Activated CD4-positive, alpha-beta T cell treated with anti-CD3 and anti-CD28 coated beads, Interleukin-2, amount 10 ng/mL, durations not matched to agents 7 days and 5 days (primary cell): ENCODE data around the gene LAYN. TPM values are rescaled to one million over a fixed set of nuclear protein-coding genes. Genes with fewer than 3 reads are reported as not detected.
A peak's percentile ranks its signal among the peaks of the same experiment; 100 is the strongest.

ENCODE experiments used
- CTCF ChIA-PET: fragments of 350-600 bp; sonication (Branson Sonifier 250); formaldehyde crosslinking; loops from one replicate; lab custom pipeline; 2021; ENCODE audit warnings: antibody characterized with exemption; lab: Charles Lee
- POLR2A ChIA-PET: fragments of 350-600 bp; sonication (Branson Sonifier 250); formaldehyde crosslinking; loops from one replicate; lab custom pipeline; 2021; ENCODE audit warnings: antibody characterized with exemption; lab: Charles Lee
- DNase-seq: peaks from one replicate; pipeline ENCODE4 v3.0.0-alpha.2; 2020
- H3K27ac Mint-ChIP-seq: one replicate; pipeline ENCODE4 v1.8.0; 2021; ENCODE audit warnings: mild to moderate bottlenecking, moderate library complexity, mixed read lengths
- H3K27me3 Mint-ChIP-seq: one replicate; pipeline ENCODE4 v1.8.0; 2021; ENCODE audit warnings: mixed read lengths
- H3K36me3 Mint-ChIP-seq: one replicate; pipeline ENCODE4 v1.8.0; 2021; ENCODE audit warnings: low read depth, mixed read lengths
- H3K4me1 Mint-ChIP-seq: one replicate; pipeline ENCODE4 v1.8.0; 2021; ENCODE audit warnings: mixed read lengths
- H3K4me3 Mint-ChIP-seq: one replicate; pipeline ENCODE4 v1.8.0; 2021; ENCODE audit warnings: mild to moderate bottlenecking, moderate library complexity, mixed read lengths
- H3K9me3 Mint-ChIP-seq: one replicate; pipeline ENCODE4 v1.8.0; 2021; ENCODE audit warnings: mixed read lengths
- total RNA-seq, 2 experiments: library from RNA; stranded (reverse); gene quantifications; one replicate each; pipeline ENCODE4 v1.2.3, GENCODE V29; 2021

Gene LAYN
- total RNA-seq, 2 experiments from 2014 or later = 0.71 to 0.89 TPM

DNA sequence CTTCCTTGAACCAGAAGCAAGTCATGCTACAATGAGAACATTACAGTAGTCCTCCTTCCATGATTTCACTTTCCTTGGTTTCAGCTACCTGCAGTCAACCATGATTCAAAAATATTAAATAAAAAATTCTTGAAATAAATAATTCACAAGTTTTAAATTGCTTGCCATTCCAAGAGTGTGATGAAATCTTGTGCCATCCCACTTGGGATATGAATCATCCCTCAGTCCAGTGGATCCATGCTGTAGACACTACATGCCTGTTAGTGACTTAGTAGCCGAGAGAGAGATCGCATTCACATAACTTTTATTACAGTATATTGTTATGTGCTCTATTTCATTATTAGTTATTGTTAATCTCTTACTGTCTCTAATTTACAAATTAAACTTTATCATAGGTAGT, 20.0 kb upstream of the LAYN start:
- H3K27me3 Mint-ChIP-seq = peaks cover 2% of the 10 kb centered on the region
- no peak overlapping the region for H3K27ac Mint-ChIP-seq

DNA sequence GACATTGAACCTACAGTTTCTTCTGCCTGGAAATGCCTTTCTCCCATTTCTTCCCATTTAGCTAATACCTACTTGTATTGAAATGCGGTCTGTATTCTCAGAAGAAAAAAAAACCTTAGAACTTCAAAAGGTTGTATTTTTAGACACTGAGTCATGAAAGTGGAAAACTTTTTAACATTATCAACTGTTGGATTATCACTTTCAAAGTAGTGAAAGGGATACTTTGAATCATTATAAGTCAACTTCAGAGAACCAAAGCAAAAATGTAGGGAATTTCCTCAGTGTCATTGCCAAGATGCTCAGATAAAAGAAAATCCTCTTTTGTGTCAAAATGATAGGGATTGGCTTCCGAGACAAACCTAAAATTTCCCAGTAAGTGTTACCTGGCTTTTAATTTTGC, 19.4 kb upstream of the LAYN start:
- H3K36me3 Mint-ChIP-seq = no peaks in the 10 kb centered on the region
- H3K9me3 Mint-ChIP-seq = no peaks in the 10 kb centered on the region
- peaks cover 2% of the 10 kb centered on the region for H3K4me1 Mint-ChIP-seq
- POLR2A ChIA-PET = no interaction called here
- H3K4me3 Mint-ChIP-seq = no peak overlapping the region
- DNase-seq = no peak
- peaks cover 2% of the 10 kb centered on the region for H3K27me3 Mint-ChIP-seq
- CTCF ChIA-PET = no interaction called here
- no peak overlapping the region for H3K27ac Mint-ChIP-seq

More for the DNA sequence above, 20.0 kb upstream of the LAYN start:
- Mint-ChIP-seq H3K4me1 (no peaks in the 10 kb centered on the region), H3K9me3 (no peaks in the 10 kb centered on the region), H3K36me3 (no peaks in the 10 kb centered on the region), H3K4me3 (no peak overlapping the region)
- POLR2A ChIA-PET = no interaction called here
- DNase-seq = no peak
- CTCF ChIA-PET = no interaction called here

DNA sequence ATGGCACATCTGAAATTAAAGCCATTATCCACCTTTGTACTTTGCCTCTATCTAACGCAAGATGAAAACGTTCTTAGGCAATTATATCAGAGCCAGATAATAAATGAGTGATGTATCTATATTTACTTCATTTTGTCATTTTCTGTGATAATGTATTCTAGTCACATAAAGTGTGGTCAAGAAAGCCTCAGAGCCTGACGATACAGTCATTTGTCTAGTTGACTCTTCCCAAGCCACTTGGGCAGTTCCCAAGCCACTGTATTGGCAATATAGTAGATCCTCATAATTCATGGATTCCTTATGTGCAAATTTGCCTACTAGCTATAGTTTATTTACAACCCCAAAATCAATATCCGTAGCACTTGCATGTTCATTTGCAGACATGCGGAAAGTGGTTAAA, 18.1 kb upstream of the LAYN start:
- ChIA-PET POLR2A (no interaction called here), CTCF (interaction anchor here (0.6 to 1.1 kb wide), 3 partner anchors 10 to 133 kb away, joined by 4 read pairs; partner anchors contain the start of gene BTG4)
- Mint-ChIP-seq H3K4me1 (peaks cover 8% of the 10 kb centered on the region), H3K27me3 (peaks cover 2% of the 10 kb centered on the region), H3K27ac (no peak overlapping the region), H3K4me3 (no peak overlapping the region), H3K36me3 (no peaks in the 10 kb centered on the region), H3K9me3 (no peaks in the 10 kb centered on the region)
- DNase-seq = no peak

DNA sequence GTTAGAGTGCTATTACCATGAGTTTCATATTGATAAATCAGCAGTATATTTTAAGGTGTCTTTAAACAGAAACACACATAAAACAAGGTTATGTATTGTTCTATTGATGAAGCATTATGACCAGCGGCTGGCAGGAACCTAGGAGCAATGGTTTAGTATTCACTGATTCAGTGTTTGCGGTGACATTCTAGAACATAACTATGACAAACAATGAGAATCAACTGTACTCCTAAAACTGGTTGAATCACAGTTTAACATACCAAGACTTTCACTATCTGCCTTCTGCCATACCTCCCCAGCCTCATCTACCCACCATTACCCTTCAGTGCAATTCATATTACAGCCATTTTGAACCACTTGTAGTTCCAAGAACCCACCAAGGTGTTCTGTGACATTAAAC, 17.2 kb upstream of the LAYN start:
- Mint-ChIP-seq H3K36me3 (no peaks in the 10 kb centered on the region), H3K27ac (no peak overlapping the region), H3K27me3 (no peaks in the 10 kb centered on the region), H3K4me3 (no peak overlapping the region), H3K9me3 (no peaks in the 10 kb centered on the region), H3K4me1 (peaks cover 8% of the 10 kb centered on the region)
- DNase-seq = no peak
- POLR2A ChIA-PET = no interaction called here
- CTCF ChIA-PET = interaction anchor here (0.6 to 1.1 kb wide), 3 partner anchors 11 to 134 kb away, joined by 4 read pairs; partner anchors contain the start of gene BTG4

DNA sequence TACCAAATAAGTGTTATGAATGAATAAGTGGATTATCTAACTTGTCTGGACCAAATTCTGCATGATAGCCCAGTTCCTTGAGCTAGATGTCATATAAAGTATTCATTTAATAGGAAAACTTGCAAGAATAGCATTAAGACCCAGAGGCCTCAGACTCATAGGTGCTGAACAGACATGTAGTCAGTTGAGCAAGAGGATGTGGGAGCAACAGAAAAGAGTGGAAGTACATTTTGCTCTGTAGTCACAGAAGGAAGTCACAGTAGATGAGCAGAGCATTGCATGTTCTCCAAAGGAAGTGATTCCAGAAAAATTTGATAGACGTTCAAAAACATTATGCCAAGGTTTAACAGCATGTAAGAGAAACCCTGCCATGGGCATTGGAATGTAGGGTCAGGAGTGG, 16.5 kb upstream of the LAYN start:
- Mint-ChIP-seq H3K27ac (no peak overlapping the region), H3K4me3 (no peak overlapping the region), H3K4me1 (peaks cover 15% of the 10 kb centered on the region), H3K36me3 (no peaks in the 10 kb centered on the region), H3K27me3 (no peaks in the 10 kb centered on the region), H3K9me3 (no peaks in the 10 kb centered on the region)
- CTCF ChIA-PET = no interaction called here
- POLR2A ChIA-PET = no interaction called here
- DNase-seq = no peak

DNA sequence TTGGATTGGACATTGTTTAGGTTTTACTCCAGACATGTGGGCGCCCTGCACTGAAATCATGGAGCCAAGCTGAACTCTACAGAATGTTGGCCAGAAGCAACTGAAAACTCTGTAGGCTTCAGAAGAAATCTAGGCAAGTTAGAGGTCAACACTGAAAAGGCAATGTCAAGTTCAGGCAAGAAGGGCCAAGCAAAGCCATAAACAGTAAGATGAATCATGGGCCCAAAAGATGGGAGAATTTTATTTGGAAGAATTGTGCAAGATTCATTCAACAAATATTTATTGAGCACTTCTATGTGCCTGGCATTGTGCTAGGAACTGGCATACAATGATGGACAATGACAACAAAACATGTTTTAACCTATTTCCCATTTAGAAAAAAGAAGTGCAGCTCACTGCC, 15.1 kb upstream of the LAYN start:
- Mint-ChIP-seq H3K27ac (no peak overlapping the region), H3K4me3 (no peak overlapping the region), H3K36me3 (no peaks in the 10 kb centered on the region), H3K27me3 (no peaks in the 10 kb centered on the region), H3K4me1 (peaks cover 19% of the 10 kb centered on the region), H3K9me3 (no peaks in the 10 kb centered on the region)
- ChIA-PET CTCF (interaction anchor here (0.6 to 1.6 kb wide), 3 partner anchors 9 to 221 kb away, joined by 3 to 6 read pairs (median 3); no protein-coding TSS in a partner anchor), POLR2A (no interaction called here)
- no peak for DNase-seq

DNA sequence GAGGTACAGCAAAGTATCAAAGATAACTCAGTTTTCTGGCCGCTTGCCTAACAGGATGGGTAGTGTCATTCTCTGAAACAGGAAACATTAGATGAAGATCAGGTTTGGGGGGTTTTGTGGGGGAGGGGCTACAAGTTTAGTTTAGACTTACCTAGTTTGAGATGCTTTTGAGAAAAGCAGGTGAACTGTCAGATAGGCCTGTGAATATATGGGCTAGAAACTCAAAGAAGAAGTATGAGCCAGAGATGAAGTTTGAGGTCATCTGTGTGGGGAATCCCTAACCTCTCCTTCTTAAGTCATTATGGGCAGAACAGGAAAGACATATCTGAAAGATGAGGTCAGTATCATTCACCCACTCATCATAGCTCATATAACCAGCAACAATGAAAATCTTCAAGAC, 14.0 kb upstream of the LAYN start:
- Mint-ChIP-seq H3K27ac (no peak overlapping the region), H3K4me3 (no peak overlapping the region), H3K36me3 (no peaks in the 10 kb centered on the region), H3K4me1 (peaks cover 22% of the 10 kb centered on the region), H3K9me3 (no peaks in the 10 kb centered on the region), H3K27me3 (no peaks in the 10 kb centered on the region)
- ChIA-PET CTCF (interaction anchor here (1.2 to 1.6 kb wide), 2 partner anchors 10 to 12 kb away, joined by 3 read pairs; partner anchors contain the start of gene HOATZ), POLR2A (no interaction called here)
- no peak for DNase-seq

DNA sequence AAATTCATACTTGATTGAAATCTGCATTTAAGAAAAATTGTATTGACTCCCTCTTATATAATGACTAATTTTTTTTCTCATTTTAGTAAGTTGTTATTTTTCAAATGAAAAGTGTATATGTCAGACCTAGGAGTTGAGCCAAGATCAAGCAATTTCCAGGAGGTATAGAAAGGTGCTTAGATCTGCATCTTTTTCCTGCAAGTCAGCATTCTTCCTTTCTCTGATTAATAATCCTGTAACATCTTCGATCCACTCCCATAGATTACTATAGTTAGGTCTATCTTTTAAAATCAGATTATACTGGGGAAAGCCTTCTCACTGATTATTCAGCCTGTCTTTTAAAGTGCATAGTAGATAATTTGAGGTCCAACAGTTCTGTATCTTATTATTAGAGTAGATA, 13.2 kb upstream of the LAYN start:
- H3K36me3 Mint-ChIP-seq = no peaks in the 10 kb centered on the region
- no peak for DNase-seq
- no peaks in the 10 kb centered on the region for H3K27me3 Mint-ChIP-seq
- H3K4me1 Mint-ChIP-seq = peaks cover 27% of the 10 kb centered on the region
- ChIA-PET POLR2A (no interaction called here), CTCF (interaction anchor here (1.2 kb wide), 1 partner anchor 13 kb away, joined by 3 read pairs; the partner anchor contains the start of gene HOATZ)
- H3K9me3 Mint-ChIP-seq = no peaks in the 10 kb centered on the region
- H3K27ac Mint-ChIP-seq = no peak overlapping the region
- no peak overlapping the region for H3K4me3 Mint-ChIP-seq

DNA sequence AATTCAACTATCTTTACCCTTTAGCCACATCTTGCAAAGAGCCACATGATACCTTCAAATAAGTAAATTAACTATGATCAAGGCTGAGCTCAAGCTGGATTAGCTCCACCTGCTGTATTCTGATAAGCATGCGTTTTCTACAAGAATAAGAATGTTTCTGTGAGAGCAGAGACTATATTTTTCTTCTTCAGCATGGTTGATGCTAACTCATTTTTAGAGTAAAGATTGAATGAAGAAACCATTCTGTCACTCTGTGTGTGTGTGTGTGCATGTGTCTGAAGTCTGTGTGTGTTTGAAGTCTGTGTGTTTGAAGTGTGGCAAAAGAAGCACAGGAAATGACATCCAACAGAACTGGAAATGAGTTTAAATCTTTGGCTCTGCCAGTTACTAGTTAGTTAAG, 12.0 kb upstream of the LAYN start:
- DNase-seq = peak; percentile 67
- no peaks in the 10 kb centered on the region for H3K27me3 Mint-ChIP-seq
- H3K4me1 Mint-ChIP-seq = peaks cover 32% of the 10 kb centered on the region
- H3K9me3 Mint-ChIP-seq = no peaks in the 10 kb centered on the region
- peak overlapping the region; percentile 70 for H3K27ac Mint-ChIP-seq
- no peak overlapping the region for H3K4me3 Mint-ChIP-seq
- ChIA-PET CTCF (no interaction called here), POLR2A (no interaction called here)
- H3K36me3 Mint-ChIP-seq = no peaks in the 10 kb centered on the region

DNA sequence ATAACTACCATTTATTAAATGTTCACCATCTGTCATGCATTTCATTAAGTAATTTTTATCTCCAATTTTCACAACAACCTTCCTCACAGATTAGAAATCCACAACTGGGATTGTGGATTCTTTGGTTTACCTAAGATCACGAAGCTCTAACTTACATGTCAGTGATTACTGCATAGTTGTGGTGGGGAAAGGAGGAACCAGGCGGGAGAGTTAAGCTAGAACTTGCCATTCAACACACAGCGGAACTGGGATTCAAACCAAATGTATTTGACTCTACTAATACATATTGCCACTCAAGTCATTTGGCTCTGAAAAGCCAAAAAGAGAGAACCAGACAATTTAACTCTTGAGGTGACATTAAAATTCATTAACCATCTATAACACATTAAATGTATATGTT, 10.4 kb upstream of the LAYN start:
- DNase-seq = no peak
- Mint-ChIP-seq H3K27ac (no peak overlapping the region), H3K36me3 (no peaks in the 10 kb centered on the region), H3K9me3 (no peaks in the 10 kb centered on the region), H3K27me3 (peaks cover 11% of the 10 kb centered on the region), H3K4me1 (peaks cover 32% of the 10 kb centered on the region), H3K4me3 (no peak overlapping the region)
- CTCF ChIA-PET = no interaction called here
- POLR2A ChIA-PET = no interaction called here

DNA sequence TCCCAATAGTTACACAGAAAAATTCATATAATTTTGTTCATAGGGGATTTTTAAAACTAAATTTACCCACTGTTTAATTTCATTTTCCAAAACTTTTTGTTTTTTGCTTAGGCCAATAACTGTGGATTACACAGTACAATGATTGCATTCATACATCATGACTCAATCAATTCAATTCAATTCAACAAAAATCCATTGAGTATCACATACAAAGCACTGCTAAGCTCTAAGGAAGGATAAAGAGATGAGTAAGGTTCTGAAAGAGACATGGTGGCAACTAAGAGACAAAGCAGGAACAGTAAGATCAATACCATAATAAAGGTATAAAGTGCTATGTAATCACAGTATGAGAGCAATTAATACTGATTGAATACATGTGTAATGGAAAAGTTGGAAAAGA, 9.4 kb upstream of the LAYN start:
- Mint-ChIP-seq H3K9me3 (no peaks in the 10 kb centered on the region), H3K27me3 (peaks cover 16% of the 10 kb centered on the region), H3K36me3 (no peaks in the 10 kb centered on the region), H3K4me1 (peaks cover 30% of the 10 kb centered on the region), H3K27ac (no peak overlapping the region), H3K4me3 (no peak overlapping the region)
- no peak for DNase-seq
- POLR2A ChIA-PET = interaction anchor here (0.7 kb wide), 1 partner anchor 9 kb away, joined by 3 read pairs; no protein-coding TSS in a partner anchor
- CTCF ChIA-PET = no interaction called here

DNA sequence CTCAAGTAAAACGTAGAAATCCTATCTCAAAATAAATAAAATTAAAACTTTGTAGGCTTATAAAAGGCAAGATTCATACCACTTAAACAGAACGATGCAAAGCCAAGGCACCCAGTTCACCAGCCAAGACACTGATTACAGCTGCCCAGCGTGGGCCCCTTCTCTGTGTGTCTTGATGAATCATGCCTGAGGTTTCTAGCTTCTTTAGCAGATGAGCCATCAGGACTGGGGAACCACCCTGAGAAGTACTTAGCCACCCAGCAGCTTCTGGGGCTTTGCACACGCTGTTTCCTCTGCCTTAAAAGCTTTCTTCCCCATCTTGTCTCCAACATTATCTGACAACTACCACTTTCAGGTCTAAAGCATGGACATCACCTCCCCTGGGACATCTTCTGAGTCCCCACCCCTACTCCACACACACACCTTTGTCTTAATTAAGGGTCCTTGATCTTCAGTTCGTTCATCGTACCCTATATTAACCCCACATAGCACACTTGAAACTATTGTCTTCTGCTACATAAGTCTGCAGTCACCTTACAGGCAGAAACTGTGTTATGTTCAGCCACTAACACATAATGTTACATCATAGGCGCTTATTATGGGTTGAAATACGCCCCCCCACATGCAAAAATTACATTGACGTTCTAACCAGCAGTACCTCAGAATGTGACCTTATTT, 8.7 kb upstream of the LAYN start:
- Mint-ChIP-seq H3K4me3 (no peak overlapping the region), H3K4me1 (peaks cover 23% of the 10 kb centered on the region), H3K27ac (no peak overlapping the region), H3K9me3 (no peaks in the 10 kb centered on the region), H3K36me3 (no peaks in the 10 kb centered on the region), H3K27me3 (peaks cover 23% of the 10 kb centered on the region)
- ChIA-PET CTCF (no interaction called here), POLR2A (interaction anchor here (0.7 kb wide), 1 partner anchor 8 kb away, joined by 3 read pairs; no protein-coding TSS in a partner anchor)
- DNase-seq = peak; percentile 46

DNA sequence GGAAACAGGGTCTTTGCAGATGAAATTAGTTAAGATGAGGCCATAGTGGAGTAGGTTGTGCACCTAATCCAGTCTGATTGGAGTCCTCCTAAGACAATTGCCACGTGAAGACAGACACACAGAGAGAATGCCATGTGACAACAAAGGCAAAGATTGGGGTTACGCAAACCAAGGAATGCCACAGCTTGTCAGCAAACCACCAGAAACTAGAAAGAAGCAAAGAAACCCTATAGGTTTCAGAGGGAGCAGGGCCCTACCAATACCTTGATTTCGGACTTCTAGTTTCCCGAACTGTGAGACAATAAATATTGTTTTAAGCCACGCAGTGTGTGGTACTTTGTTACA, 8.2 kb upstream of the LAYN start:
- ChIA-PET POLR2A (no interaction called here), CTCF (no interaction called here)
- DNase-seq = no peak
- Mint-ChIP-seq H3K4me1 (peaks cover 23% of the 10 kb centered on the region), H3K36me3 (no peaks in the 10 kb centered on the region), H3K4me3 (no peak overlapping the region), H3K27me3 (peaks cover 26% of the 10 kb centered on the region), H3K27ac (no peak overlapping the region), H3K9me3 (no peaks in the 10 kb centered on the region)
